Kidney tubule cell (primary cell): Measurements from ENCODE around the gene TIMM21.
A peak's percentile ranks its signal among the peaks of the same experiment; 100 is the strongest.

ENCODE experiments used
- DNase-seq: peaks from one replicate; pipeline ENCODE4 v3.0.0-alpha.2; 2018; ENCODE audit warnings: low spot score

Gene TIMM21

GRCh38 chr18:74147779-74148542, at the start of gene TIMM21, which contains the start of gene FBXO15:
TSS of gene TIMM21 (plus strand) at chr18:74148523. CDS start at chr18:74148809, 286 bp downstream.
TSS of gene FBXO15 (minus strand) at chr18:74147834. CDS start at chr18:74147785, 49 bp downstream.
- peak; percentile 97 for DNase-seq

GRCh38 chr18:74108460-74108859, 39.9 kb upstream of the TIMM21 start:
- no peak for DNase-seq

GRCh38 chr18:74110149-74110548, 38.2 kb upstream of the TIMM21 start:
- no peak for DNase-seq

GRCh38 chr18:74110976-74111375, 37.3 kb upstream of the TIMM21 start:
- no peak for DNase-seq

- no peak for DNase-seq
Measured at GRCh38 chr18:74113711-74114110, 34.6 kb upstream of the TIMM21 start.

- no peak for DNase-seq
Measured at GRCh38 chr18:74114116-74114515, 34.2 kb upstream of the TIMM21 start.

- DNase-seq, result peak; percentile 5
Measured at GRCh38 chr18:74115046-74115445, 33.3 kb upstream of the TIMM21 start.

GRCh38 chr18:74116633-74117554, 31.4 kb upstream of the TIMM21 start:
- peak; percentile 40 for DNase-seq

GRCh38 chr18:74123200-74123599, 25.1 kb upstream of the TIMM21 start:
- no peak for DNase-seq

- DNase-seq, result no peak
Measured at GRCh38 chr18:74124642-74125041, 23.7 kb upstream of the TIMM21 start.

GRCh38 chr18:74126684-74127655, 21.4 kb upstream of the TIMM21 start:
- DNase-seq, result no peak

- no peak for DNase-seq
Measured at GRCh38 chr18:74128159-74128558, 20.2 kb upstream of the TIMM21 start.

GRCh38 chr18:74131124-74131523, 17.2 kb upstream of the TIMM21 start:
- no peak for DNase-seq

GRCh38 chr18:74132201-74132600, 16.1 kb upstream of the TIMM21 start:
- DNase-seq, result no peak

GRCh38 chr18:74137920-74138538, 10.3 kb upstream of the TIMM21 start:
- DNase-seq, result no peak

GRCh38 chr18:74139411-74139810, 8.9 kb upstream of the TIMM21 start:
- no peak for DNase-seq

- no peak for DNase-seq
Measured at GRCh38 chr18:74139888-74140287, 8.4 kb upstream of the TIMM21 start.

- no peak for DNase-seq
Measured at GRCh38 chr18:74140582-74140981, 7.7 kb upstream of the TIMM21 start.

GRCh38 chr18:74141667-74142066, 6.7 kb upstream of the TIMM21 start:
- DNase-seq, result no peak

GRCh38 chr18:74142252-74142651, 6.1 kb upstream of the TIMM21 start:
- no peak for DNase-seq

- no peak for DNase-seq
Measured at GRCh38 chr18:74146756-74147155, 1.6 kb upstream of the TIMM21 start.

- DNase-seq, result no peak
Measured at GRCh38 chr18:74147491-74147778, 888 bp upstream of the TIMM21 start.
